Inflammatory macrophage treated with lipopolysaccharide for 1 hour (primary cell): Measurements from ENCODE around the gene SPNS2.

Experiments
- DNase-seq, 2 donors: peaks; one replicate each; pipeline ENCODE4 v3.0.0-alpha.2; 2020 to 2022

Gene SPNS2

DNA sequence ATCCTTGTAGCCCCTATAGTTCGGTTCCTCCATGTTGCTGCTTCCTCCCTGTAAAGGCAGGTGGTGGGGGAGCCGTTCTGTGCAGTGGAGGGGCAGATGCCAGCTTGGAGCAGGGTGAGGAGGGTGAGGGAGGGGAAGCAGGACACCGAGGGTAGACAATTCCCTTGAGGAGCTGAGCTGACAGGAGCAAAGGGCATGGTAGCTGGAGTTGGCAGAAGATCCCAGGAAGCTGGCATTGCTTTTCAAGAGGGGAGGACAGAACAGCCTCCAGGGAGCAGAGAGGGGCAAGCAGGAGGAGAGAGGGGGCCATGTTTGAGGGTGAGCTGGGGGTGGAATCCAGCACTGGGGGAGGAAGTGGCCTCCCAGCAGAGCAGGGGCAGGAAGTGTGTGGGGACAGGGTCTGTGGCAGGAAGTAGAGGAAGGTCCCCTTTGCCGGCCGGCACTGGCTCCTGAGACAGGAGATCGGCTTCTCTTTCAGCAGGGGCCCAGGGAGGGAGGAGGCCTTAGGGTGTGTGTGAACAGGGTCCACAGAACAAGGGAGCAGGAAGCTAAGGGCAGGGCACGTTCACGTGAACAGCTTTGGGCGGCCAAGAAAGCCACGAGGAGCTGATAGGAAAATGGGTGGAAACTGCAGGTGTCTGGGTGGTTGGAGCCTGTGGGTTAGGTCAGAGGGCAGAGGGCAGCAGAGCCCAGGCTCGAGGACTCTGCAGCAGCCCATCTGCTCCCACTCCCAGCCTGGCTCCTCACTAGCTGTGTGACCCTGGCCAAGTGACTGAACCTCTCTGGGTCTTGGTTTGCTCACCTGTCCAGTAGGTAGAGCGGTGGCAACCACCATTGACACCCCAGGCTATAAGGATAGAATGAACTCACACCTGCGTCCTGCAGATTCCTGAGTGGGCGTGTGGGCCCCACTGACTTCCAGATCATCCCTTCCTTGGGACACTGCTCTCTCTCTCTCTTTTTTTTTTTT is 17.5 kb upstream of the SPNS2 start:
- DNase-seq = peak in 1 of 2 donors; percentile 18

GRCh38 chr17:4482338-4483011 is 16.2 kb upstream of the SPNS2 start:
- no peak for DNase-seq

DNA sequence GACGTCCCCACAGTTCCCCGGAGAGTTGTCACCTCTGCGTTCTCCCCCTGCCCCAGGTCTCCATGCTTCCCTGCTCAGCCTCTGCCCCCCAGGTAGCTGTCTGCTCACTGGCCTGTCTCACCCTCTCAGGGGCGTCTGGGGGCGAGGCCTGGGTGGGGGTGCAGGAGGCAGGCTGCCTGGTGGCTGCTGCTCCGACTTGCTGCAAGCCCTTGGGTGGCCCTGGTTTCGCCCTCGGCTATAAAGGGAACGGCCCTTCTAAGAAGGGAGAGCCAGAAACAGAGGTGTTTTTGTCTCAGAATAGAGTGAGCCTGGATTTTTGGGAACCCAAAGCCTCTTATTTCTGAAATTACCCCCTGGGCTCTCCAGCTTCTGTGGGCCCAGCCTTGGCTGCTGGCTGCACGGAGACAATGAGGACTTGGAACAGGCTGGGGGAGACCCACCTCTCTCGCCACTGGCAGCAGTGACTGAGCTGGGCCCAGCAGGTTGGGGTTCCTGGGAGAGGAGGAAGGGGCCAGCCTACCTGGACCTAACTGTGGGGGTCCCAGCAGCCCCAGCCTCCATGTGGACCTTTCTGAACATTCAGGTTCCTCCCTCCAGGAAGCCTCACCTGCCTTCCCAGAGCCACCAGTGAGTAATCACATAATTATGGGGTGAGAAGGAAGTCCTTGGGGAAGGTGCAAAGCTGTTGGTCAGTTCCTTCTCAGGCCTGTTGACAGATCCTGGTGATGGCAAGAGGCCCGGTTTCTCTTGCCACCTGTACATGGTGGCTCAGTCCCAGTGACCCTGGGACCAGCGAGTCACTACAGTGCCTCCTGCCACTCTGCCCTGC is 15.5 kb upstream of the SPNS2 start:
- no peak for DNase-seq

- DNase-seq = no peak
Observed at GRCh38 chr17:4485676-4486646, 12.7 kb upstream of the SPNS2 start.

DNA sequence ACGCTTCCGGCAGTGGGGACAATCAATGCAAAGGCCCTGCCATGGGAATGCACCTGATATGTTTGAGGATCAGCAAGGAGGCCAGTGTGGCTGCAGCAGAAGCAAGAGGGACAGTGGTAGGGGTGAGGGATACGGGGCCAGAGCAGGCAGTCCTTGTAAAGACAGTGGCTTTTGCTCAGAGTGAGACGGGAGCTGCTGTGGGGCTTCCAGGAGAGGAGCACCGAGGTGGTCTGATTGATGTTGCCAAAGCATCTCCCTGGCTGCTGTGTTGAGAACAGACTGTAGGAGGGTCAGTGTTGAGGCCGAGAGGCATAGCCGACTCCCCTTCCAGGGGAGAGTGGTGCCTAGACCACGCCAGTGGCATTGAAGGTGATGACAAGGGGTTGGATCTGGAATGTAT is 11.4 kb upstream of the SPNS2 start:
- DNase-seq = no peak

DNA sequence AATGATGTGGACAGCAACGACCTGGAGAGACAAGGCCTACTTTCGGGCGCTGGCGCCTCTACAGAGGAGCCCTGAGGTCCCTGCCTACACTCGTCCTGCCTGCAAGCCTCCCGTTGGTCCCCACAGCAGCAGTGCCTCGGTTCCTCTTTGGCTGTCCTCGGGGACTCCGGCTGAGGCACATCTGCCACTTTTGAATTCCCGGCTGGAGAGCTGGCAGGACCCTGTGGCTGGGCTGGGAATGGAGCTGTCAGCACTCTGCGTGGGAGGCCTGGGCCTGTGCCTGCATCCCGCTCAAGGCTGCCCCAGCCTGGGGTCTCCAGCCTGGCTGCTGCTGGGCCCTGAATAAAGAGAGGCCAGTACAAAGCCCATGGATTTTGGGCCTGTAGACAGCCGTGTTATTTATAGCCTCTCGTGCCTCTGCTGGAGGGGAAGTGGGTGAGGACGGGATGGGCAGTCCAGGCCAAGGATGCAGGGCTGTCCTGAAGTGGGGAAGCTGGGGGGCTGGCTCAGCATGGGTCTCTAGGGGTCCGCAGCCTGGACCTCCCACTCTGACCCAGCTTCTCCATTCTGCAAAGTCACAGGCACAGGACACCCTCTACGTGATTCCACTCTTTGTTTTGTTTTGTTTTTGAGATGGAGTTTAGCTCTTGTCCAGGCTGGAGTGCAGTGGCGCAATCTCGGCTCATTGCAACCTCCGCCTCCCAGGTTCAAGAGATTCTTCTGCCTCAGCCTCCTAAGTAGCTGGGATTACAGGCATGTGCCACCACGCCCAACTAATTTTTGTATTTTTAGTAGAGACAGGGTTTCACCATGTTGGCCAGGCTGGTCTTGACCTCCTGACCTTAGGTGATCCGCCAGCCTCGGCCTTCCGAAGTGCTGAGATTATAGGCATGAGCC is 10.6 kb upstream of the SPNS2 start:
- no peak for DNase-seq

DNA sequence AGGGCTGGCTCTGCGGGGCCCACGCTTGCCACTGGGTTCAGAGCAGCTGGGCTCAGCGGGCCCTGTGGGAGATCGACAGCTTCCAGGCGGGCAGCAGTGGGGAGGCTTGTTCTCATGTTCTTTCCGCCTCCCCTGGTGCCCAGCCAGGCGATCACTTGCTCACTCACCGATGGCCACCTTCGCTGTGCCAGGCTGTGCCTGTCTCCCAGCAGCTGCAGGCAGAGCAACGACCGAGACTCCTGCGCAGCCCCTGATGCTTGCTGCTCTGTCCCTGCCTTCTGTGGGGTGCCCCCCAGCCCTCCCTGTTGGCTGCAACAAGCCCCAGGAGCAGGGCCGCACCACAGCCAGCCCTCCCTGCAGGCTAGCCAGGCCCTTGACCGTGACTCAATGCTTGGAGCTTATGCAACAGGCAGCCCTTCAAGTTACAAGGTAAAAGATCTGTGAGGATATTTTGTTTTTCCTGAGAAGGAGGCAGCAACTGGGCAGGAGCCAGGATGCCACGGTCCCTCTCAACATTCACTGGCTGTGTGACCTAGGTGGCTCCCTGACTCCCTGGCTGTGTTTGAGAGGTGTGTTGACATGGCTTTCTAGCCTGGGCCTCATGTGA is 9.6 kb upstream of the SPNS2 start:
- DNase-seq = no peak

DNA sequence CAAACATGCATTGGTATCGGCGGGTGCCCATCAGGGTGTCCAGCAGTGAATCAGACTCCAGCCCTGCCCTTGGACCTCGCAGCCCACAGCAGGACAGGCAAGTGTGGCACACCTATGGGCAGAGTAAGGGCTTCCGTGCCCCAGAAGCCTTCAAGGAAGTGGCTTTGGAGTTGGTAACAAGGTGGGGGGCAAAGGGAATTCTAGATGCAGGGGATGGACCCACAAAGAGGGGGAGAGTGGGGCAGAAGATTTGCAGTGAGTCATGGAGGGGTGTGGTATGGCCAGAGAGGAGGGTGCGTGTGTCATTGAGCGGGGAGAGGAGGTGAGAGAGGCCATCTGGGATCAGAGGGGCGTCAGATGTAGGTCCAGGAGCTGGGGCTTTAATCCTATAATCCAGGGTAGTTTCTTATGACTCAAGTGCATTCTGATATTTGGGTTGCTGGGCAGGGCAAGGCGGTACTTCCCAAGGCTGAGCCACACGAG is 8.5 kb upstream of the SPNS2 start:
- no peak for DNase-seq

DNA sequence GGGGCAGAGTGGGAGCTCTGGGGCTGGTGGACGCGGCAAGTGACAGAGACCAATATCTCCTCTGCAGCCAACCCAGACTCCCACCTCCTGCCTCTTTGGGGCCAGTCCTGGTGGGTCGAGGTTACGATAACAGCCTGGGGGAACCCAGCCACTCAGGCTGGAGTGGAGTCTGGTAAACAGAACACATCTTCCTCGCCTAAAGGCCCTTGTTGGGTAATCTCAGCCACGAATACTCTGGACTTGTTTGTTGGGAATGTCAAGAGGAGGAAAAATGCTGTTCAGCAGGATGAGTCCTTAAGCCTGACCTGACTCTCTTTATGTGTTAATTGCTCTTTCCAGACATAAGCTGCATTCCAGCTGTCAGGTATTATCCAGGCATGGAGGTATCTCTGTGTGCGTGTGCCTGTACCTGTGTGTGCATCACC is 8.0 kb upstream of the SPNS2 start:
- no peak for DNase-seq

GRCh38 chr17:4492721-4493561 is 5.7 kb upstream of the SPNS2 start:
- DNase-seq = no peak

GRCh38 chr17:4497101-4497824 is 1.4 kb upstream of the SPNS2 start:
- no peak for DNase-seq

DNA sequence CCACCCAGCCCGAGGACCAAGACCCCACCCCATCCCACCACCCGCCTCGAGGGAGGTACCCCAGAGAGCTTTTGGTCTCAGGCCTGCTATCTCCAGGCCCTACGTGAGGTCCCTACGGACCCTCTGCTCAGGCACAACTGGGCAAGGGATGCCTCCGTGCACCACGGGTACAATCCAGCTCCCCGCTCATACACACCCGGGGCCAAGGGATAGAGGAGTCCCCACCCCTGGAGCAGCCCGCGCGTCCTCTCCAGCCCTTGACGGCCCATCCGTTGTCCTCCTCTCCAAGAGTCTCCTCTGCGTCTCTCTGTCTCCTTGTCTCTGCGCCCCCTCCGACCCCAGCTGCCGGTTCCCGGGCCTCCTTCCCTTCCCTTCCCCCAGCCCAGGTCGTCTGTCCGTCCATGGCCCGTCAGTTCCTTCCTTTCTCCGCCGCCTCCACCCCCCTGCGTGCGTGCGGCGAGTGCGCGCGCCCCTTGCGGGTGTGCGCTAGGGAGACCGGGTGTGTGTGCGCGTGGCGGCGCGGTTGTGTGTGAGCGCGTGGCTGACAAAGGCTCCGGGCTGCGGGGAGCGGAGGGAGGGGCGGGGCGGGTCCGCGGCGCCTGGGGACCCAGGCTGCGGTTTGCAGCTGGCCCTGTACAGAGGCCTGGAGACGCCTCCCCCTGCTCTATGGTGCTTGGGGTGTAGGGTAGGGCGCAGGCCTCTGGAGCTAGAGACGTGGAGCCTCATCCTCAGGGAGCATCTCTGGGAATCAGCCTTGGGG is 930 bp downstream of the SPNS2 start:
- DNase-seq = no peak

GRCh38 chr17:4500191-4500571 is 1.5 kb downstream of the SPNS2 start:
- no peak for DNase-seq

DNA sequence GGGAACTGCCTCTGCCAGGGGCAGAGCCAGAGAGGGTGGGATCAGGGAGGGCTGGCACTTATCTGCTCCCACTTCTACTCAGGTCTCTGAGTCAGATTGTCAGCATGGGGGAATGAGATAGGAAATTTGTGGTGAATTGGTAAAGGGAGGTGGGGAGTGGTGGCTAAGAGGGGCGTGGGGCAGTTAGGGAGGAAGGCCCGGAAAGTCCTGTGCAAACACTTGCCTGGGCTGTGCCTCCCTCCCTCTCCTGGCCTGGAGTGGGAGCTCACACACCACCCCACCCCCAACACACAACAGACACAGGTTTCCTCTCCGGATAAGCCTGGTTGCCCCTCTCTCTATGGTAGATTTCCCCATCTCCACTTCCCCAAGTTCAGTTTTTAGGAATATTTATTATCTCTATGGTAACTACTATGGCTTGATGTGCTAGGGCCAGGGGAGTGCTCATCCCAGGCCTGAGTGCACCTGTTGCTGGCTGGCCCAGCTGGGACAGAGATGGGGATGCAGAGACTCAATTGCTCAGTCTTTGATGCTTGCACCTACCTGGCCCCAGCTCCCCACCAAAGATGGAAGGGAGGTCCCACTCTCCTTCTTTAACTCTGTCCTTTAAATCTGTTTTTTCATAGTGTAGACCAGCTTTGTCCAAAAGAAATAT is 2.7 kb downstream of the SPNS2 start:
- no peak for DNase-seq

DNA sequence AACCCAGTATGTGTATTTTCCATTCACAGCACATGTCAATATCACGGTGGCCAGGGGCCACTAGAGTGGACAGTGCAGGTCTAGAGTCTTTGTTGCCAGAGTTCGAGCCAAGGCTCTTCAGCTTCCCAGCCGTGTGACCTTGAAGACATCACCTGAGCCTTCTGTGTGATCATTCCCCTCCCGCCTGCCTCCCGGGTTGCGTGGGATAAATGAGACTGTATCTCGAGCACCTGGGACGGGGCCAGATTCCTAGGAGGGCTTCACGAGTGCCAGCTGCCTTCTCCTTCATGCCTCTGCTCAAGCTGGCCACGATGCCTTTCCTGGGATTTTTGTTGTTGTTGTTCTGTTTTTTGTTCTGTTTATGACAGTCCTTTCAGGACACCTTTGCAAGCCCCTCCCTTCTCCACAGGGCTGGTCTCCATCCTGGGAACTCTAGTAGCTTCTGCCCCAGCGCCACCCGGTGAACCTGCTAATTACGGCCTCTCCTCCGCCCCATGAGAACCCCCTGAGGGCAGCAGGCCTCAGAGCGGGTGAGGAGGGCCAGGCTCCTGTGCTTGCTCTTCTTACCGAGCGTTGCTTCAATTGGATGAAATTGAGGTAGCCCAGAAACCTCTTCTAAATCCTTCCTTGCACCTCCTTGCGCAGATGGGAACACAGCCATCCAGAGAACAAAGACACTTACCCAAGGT is 3.9 kb downstream of the SPNS2 start:
- DNase-seq = no peak

DNA sequence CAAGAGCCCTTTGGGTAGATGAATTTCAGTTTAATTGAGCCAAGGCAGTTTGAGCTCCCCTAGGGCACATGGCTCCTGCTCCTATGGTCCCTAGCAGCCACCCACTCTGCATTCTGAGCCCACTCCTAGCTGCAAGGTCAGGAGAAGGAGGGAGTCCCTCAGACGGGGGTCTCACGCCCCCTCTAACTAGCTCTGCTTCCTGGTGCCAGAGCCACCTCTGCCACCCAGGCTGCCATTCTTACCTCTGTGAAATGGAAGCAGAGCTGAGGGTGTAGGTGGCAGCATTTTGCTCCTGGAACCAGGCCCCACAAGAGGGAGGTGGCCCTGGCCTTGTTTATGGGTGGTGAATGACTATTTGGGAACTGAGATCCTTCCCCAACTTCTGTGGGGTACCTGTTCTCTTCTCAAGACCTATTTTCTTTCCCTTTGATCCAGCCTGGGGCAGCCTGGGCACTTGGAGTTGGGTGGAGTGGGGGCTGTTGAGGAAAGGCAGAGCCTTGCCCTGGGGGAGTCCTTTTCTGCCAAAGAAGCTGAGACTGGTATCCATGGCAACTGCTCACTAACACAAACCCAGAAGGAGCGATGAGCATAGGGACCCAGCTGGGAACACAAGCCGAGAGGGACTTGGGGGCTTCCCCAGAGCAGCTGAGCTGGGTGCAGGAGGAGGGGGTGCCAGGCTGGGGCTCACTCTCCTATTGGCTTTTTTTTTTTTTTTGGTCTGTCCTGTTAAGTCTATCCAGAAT is 4.8 kb downstream of the SPNS2 start:
- no peak for DNase-seq
